IMR-90 (cell line): ENCODE measurements around the gene CLEC10A. TPM values are rescaled to one million over a fixed set of nuclear protein-coding genes. Genes with fewer than 3 reads are reported as not detected.

Experiments
- ATAC-seq: fragments of 200-7000 bp; cut with Tn5 transposase; 2 replicates; pipeline ENCODE4 v1.9.1; 2020; ENCODE audit warnings: low read depth, mild to moderate bottlenecking, moderate library complexity
- BruUV-seq: library from RNA; stranded (reverse); fragments of 400-500 nt; replicated peaks from 2 replicates; lab custom pipeline; 2021; lab: Mats Ljungman, UMichigan
- CTCF ChIA-PET: fragments of 300-600 bp; formaldehyde crosslinking; extraction: SDS; loops from one replicate; lab custom pipeline; 2021; ENCODE audit warnings: antibody characterized with exemption; lab: Yijun Ruan, JAX
- POLR2A ChIA-PET: fragments of 300-600 bp; sonication (Branson Sonifier 250); formaldehyde crosslinking; loops from one replicate; lab custom pipeline; 2022; ENCODE audit warnings: antibody characterized with exemption; ENCODE audit not compliant: unreplicated experiment; lab: Charles Lee
- DNase-seq: peaks from one replicate; pipeline ENCODE4 v3.0.0; 2013
- H2AFZ ChIP-seq: replicated peaks from 2 replicates; pipeline ENCODE3; 2013; ENCODE audit warnings: low read length, mild to moderate bottlenecking; ENCODE audit not compliant: poor library complexity
- H2AK5ac ChIP-seq: 2 replicates; pipeline ENCODE4 v1.6.1; 2013; ENCODE audit warnings: low read depth, low read length, inconsistent platforms
- H2AK9ac ChIP-seq: replicated peaks from 2 replicates; pipeline ENCODE3; 2013; ENCODE audit warnings: mild to moderate bottlenecking, low read depth, low read length, moderate library complexity; ENCODE audit not compliant: poor library complexity
- H2BK120ac ChIP-seq: 2 replicates; pipeline ENCODE4 v1.6.1; 2013; ENCODE audit warnings: low read depth, low read length, inconsistent platforms
- H2BK15ac ChIP-seq: 3 replicates; pipeline ENCODE4 v1.6.1; 2013; ENCODE audit warnings: low read depth, low read length, inconsistent platforms
- H2BK20ac ChIP-seq: 2 replicates; pipeline ENCODE4 v1.6.1; 2013; ENCODE audit warnings: low read depth, mild to moderate bottlenecking, inconsistent platforms, low read length, moderate library complexity
- H2BK5ac ChIP-seq: 2 replicates; pipeline ENCODE4 v1.6.1; 2013; ENCODE audit warnings: mild to moderate bottlenecking, low read depth, low read length, inconsistent platforms; ENCODE audit not compliant: poor library complexity, severe bottlenecking
- H3K14ac ChIP-seq: replicated peaks from 2 replicates; pipeline ENCODE4 v1.6.1; 2013; ENCODE audit warnings: low read depth, low read length, inconsistent platforms
- H3K18ac ChIP-seq: 2 replicates; pipeline ENCODE4 v1.6.1; 2013; ENCODE audit warnings: low read depth, low read length, control low read depth
- H3K23ac ChIP-seq: 2 replicates; pipeline ENCODE4 v1.6.1; 2013; ENCODE audit warnings: low read depth, low read length, inconsistent platforms
- H3K27ac ChIP-seq: 2 replicates; pipeline ENCODE4 v1.5.1; 2013; ENCODE audit warnings: mild to moderate bottlenecking, control low read depth, low read length; ENCODE audit not compliant: insufficient read depth
- H3K27me3 ChIP-seq: 2 replicates; pipeline ENCODE4 v1.6.1; 2013; ENCODE audit warnings: low read length; ENCODE audit not compliant: control insufficient read depth, insufficient read depth
- H3K36me3 ChIP-seq: 2 replicates; pipeline ENCODE4 v1.6.1; 2013; ENCODE audit warnings: low read length, mixed read lengths; ENCODE audit not compliant: control insufficient read depth, insufficient read depth
- H3K4ac ChIP-seq: 2 replicates; pipeline ENCODE4 v1.6.1; 2013; ENCODE audit warnings: low read depth, low read length, inconsistent platforms
- H3K4me1 ChIP-seq: 2 replicates; pipeline ENCODE4 v1.6.1; 2013; ENCODE audit warnings: low read length, mixed read lengths; ENCODE audit not compliant: control insufficient read depth, insufficient read depth
- H3K4me2 ChIP-seq: 2 replicates; pipeline ENCODE4 v1.6.1; 2013; ENCODE audit warnings: low read depth, mild to moderate bottlenecking, control low read depth, low read length, moderate library complexity
- H3K4me3 ChIP-seq: 2 replicates; pipeline ENCODE4 v1.5.1; 2013; ENCODE audit warnings: low read depth, mild to moderate bottlenecking, control low read depth, low read length, moderate library complexity; ENCODE audit not compliant: insufficient read depth
- H3K56ac ChIP-seq: 2 replicates; pipeline ENCODE4 v1.6.1; 2013; ENCODE audit warnings: low read length, inconsistent platforms; ENCODE audit not compliant: insufficient read depth; ENCODE audit errors: extremely low read depth
- H3K79me1 ChIP-seq, 2 experiments: 2 replicates each; pipeline ENCODE4 v1.6.1; 2013; ENCODE audit warnings: low read length in 2 of 2, inconsistent platforms in 1 of 2, low read depth in 1 of 2
- H3K9ac ChIP-seq: 2 replicates; pipeline ENCODE4 v1.6.1; 2013; ENCODE audit warnings: low read depth, low read length, control low read depth
- H3K9me1 ChIP-seq: 2 replicates; pipeline ENCODE4 v1.6.1; 2013; ENCODE audit warnings: low read length, inconsistent platforms; ENCODE audit not compliant: insufficient read depth
- H3K9me3 ChIP-seq: 2 replicates; pipeline ENCODE4 v1.6.1; 2013; ENCODE audit warnings: low read length; ENCODE audit not compliant: control insufficient read depth, insufficient read depth
- H4K20me1 ChIP-seq: 2 replicates; pipeline ENCODE4 v1.6.1; 2013; ENCODE audit warnings: low read length, inconsistent platforms; ENCODE audit not compliant: insufficient read depth
- H4K5ac ChIP-seq: 2 replicates; pipeline ENCODE4 v1.6.1; 2013; ENCODE audit warnings: mild to moderate bottlenecking, low read depth, low read length, control low read depth
- H4K8ac ChIP-seq, 2 experiments: 2 replicates each; pipeline ENCODE4 v1.6.1; 2013; ENCODE audit warnings: low read depth in 2 of 2, low read length in 2 of 2, control low read depth in 1 of 2, inconsistent platforms in 1 of 2
- H4K91ac ChIP-seq: 2 replicates; pipeline ENCODE4 v1.6.1; 2013; ENCODE audit warnings: low read depth, low read length, inconsistent platforms; ENCODE audit not compliant: insufficient read depth
- CHD1 ChIP-seq: IDR thresholded peaks from 2 replicates; pipeline ENCODE4 v1.6.1; 2012; ENCODE audit warnings: low read depth, low read length, improper control_type of control experiment
- FOS ChIP-seq: fragments of 150-350 bp; IDR thresholded peaks from 2 replicates; pipeline ENCODE4 v1.6.1; 2016; ENCODE audit warnings: low read depth, low read length
- MAFK ChIP-seq: IDR thresholded peaks from 2 replicates; pipeline ENCODE4 v1.6.1; 2012; ENCODE audit warnings: low read depth, low read length, improper control_type of control experiment
- MAZ ChIP-seq: IDR thresholded peaks from 2 replicates; pipeline ENCODE4 v1.6.1; 2012; ENCODE audit warnings: low read depth, mild to moderate bottlenecking, low read length, improper control_type of control experiment, moderate library complexity, borderline replicate concordance
- MXI1 ChIP-seq: IDR thresholded peaks from 2 replicates; pipeline ENCODE4 v1.6.1; 2012; ENCODE audit warnings: low read depth, mild to moderate bottlenecking, low read length, moderate library complexity, borderline replicate concordance
- POLR2A ChIP-seq: IDR thresholded peaks from 2 replicates; pipeline ENCODE4 v1.6.1; 2012; ENCODE audit warnings: mild to moderate bottlenecking, low read depth, low read length
- SMC3 ChIP-seq: fragments of 150-350 bp; IDR thresholded peaks from 2 replicates; pipeline ENCODE4 v1.6.1; 2016; ENCODE audit warnings: low read depth, mild to moderate bottlenecking, antibody characterized with exemption, low read length, moderate library complexity
- WGBS, 2 experiments: methylation state at CpG; one replicate each; pipeline versions ENCODE4 v1.1.5 to v1.1.7; 2013; ENCODE audit warnings: missing lambda C conversion rate in 2 of 2; ENCODE audit not compliant: insufficient read length in 1 of 2; ENCODE audit errors: extremely low coverage in 2 of 2; 5-methylcytosine and 5-hydroxymethylcytosine counted together
- dilution Hi-C: fragments of 300-500 bp; cut with HindIII; formaldehyde crosslinking; loops from one replicate; pipeline ENCODE4 v1.14.3; 2018; ENCODE audit warnings: low sequenced_read_pairs; ENCODE audit not compliant: unreplicated experiment
- in situ Hi-C: fragments of 300-500 bp; cut with MboI; formaldehyde crosslinking; loops from 3 replicates; pipeline ENCODE4 v1.14.3; 2019; ENCODE audit warnings: low sequenced_read_pairs, inconsistent platforms, mixed read lengths
- intact Hi-C: fragments of 100-400 bp; cut with micrococcal nuclease; formaldehyde crosslinking; loops from 2 replicates; pipeline ENCODE4 v1.10.0; 2022
- polyA plus RNA-seq, 3 experiments: library from polyadenylated mRNA; depleted of rRNA; stranded (reverse); fragments of >200 nt; gene quantifications; 2 replicates each; pipeline ENCODE4 v1.2.3, GENCODE V29; 2012; ENCODE audit warnings: low replicate concordance in 1 of 3
- total RNA-seq: library from RNA; depleted of rRNA; stranded (reverse); fragments of >200 nt; gene quantifications from 2 replicates; pipeline ENCODE4 v1.2.3, GENCODE V29; 2012
- TF ChIP-seq, protein P1 (sequence below): fragments of 150-350 bp; IDR thresholded peaks from 2 replicates; pipeline ENCODE4 v1.6.1; 2017; ENCODE audit warnings: mild to moderate bottlenecking, antibody characterized with exemption, low read length, low read depth

The CLEC10A gene
- total and polyA plus RNA-seq, 2 of the 4 experiments (the other 2 are of a cell fraction): not detected

DNA sequence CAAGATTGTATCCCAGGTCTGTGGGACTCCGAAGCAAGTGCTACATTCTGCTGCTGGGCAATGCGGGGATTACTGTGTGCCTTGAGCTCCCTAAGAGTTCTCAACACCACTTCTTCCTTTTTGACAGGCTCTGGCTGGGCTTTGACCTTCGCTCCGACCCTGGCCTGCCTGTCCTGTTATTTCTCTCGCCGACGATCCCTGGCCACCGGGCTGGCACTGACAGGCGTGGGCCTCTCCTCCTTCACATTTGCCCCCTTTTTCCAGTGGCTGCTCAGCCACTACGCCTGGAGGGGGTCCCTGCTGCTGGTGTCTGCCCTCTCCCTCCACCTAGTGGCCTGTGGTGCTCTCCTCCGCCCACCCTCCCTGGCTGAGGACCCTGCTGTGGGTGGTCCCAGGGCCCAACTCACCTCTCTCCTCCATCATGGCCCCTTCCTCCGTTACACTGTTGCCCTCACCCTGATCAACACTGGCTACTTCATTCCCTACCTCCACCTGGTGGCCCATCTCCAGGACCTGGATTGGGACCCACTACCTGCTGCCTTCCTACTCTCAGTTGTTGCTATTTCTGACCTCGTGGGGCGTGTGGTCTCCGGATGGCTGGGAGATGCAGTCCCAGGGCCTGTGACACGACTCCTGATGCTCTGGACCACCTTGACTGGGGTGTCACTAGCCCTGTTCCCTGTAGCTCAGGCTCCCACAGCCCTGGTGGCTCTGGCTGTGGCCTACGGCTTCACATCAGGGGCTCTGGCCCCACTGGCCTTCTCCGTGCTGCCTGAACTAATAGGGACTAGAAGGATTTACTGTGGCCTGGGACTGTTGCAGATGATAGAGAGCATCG is 41.8 kb downstream of the CLEC10A start:
- intact Hi-C loops: no loop called here

More for the DNA sequence above, 41.8 kb downstream of the CLEC10A start:
- TF ChIP-seq SMC3 (no peak), MAZ (no peak), FOS (no peak), CHD1 (no peak), MAFK (no peak), MXI1 (no peak), POLR2A (no peak)
- TF ChIP-seq, protein P1, sequence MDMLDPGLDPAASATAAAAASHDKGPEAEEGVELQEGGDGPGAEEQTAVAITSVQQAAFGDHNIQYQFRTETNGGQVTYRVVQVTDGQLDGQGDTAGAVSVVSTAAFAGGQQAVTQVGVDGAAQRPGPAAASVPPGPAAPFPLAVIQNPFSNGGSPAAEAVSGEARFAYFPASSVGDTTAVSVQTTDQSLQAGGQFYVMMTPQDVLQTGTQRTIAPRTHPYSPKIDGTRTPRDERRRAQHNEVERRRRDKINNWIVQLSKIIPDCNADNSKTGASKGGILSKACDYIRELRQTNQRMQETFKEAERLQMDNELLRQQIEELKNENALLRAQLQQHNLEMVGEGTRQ: no peak
- H3K9me1 ChIP-seq: peaks cover 8% of the 10 kb centered on the region; the same call in 1 of the 2 replicates
- no peak overlapping the region for H4K5ac ChIP-seq
- H4K8ac ChIP-seq: no peak overlapping the region
- H3K27me3 ChIP-seq: peaks cover 15% of the 10 kb centered on the region
- H2AK5ac ChIP-seq: no peak overlapping the region
- H2AK9ac ChIP-seq: no peak overlapping the region
- no peak for DNase-seq
- no peak overlapping the region for H3K56ac ChIP-seq
- H3K18ac ChIP-seq: no peak overlapping the region
- no peak overlapping the region for H2BK120ac ChIP-seq
- dilution Hi-C loops (no loop called here), in situ Hi-C loops (no loop called here)
- no peak overlapping the region for H2BK5ac ChIP-seq
- no peak overlapping the region for H3K9ac ChIP-seq
- ATAC-seq: no peak
- no peaks in the 10 kb centered on the region for H3K36me3 ChIP-seq
- H3K14ac ChIP-seq: no peak overlapping the region
- ChIA-PET CTCF (no interaction called here), POLR2A (no interaction called here)
- no peaks in the 10 kb centered on the region for H3K9me3 ChIP-seq
- peaks cover 5 to 17% of the 10 kb centered on the region in 2 experiments; a peak in 1 of 4 replicates for H3K79me1 ChIP-seq
- no peak overlapping the region for H3K27ac ChIP-seq
- H3K4ac ChIP-seq: no peak overlapping the region
- no peak overlapping the region for H2AFZ ChIP-seq
- H3K4me3 ChIP-seq: no peak overlapping the region
- H4K20me1 ChIP-seq: no peaks in the 10 kb centered on the region
- 78% methylated on average over 10 of the region's 19 CpGs; no CpG with 5 or more reads in 1 of the 2 experiments for WGBS, 2 experiments
- no TSS peak for BruUV-seq
- no peak overlapping the region for H4K91ac ChIP-seq
- H2BK15ac ChIP-seq: no peak overlapping the region
- no peak overlapping the region for H3K23ac ChIP-seq
- H3K4me1 ChIP-seq: peaks cover 11% of the 10 kb centered on the region
- H3K4me2 ChIP-seq: no peak overlapping the region
- no peak overlapping the region for H2BK20ac ChIP-seq
